ENCODE results near the gene AMIGO3.

The AMIGO3 gene

DNA sequence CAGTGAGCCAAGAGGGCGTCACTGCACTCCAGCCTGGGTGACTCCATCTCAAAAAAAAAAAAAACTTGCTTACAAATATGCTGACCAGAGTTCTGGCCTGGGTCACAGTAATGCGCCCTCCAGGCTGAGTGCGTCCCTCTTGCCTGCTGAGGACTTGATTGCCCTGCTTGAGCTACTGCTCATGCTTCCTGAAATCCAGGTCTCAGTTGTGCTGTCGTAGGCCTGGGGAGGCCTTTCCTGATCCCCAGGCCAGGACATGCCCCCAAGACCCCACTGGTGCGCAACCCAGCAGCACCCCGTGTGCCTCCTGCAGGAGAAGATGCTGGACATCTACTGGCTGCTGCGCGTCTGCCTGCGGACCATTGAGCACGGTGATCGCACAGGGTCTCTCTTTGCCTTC is 7.3 kb downstream of the AMIGO3 start:
- TF ChIP-seq, protein P1, sequence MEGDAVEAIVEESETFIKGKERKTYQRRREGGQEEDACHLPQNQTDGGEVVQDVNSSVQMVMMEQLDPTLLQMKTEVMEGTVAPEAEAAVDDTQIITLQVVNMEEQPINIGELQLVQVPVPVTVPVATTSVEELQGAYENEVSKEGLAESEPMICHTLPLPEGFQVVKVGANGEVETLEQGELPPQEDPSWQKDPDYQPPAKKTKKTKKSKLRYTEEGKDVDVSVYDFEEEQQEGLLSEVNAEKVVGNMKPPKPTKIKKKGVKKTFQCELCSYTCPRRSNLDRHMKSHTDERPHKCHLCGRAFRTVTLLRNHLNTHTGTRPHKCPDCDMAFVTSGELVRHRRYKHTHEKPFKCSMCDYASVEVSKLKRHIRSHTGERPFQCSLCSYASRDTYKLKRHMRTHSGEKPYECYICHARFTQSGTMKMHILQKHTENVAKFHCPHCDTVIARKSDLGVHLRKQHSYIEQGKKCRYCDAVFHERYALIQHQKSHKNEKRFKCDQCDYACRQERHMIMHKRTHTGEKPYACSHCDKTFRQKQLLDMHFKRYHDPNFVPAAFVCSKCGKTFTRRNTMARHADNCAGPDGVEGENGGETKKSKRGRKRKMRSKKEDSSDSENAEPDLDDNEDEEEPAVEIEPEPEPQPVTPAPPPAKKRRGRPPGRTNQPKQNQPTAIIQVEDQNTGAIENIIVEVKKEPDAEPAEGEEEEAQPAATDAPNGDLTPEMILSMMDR (IDR thresholded peaks at IDR 0.05): no peak
- no peak overlapping the region for H3K27ac ChIP-seq
- no peak overlapping the region for H3K4me3 ChIP-seq
- no peak for DNase-seq (ENCODE audit: low spot score)

DNA sequence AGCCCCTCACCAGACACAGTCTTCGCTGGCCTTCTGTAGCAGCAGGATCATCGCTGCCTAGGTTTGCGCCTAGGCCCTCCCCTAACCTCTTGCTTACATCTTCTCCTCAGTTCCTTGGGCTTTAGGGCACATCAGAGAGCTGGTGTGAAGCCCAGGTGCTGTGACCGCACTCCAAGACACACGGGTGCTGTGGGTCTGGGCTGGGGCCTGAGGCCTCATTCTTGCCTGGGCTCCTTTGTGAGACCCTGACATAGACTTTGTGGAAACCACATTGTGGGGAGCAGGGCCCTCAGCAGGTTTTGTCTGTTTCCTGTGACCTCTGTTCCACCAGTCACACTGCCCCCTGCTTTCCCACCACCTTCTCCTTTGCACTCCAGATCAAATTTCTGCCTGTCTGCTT is 8.0 kb downstream of the AMIGO3 start:
- TF ChIP-seq, protein P1 (IDR thresholded peaks at IDR 0.05): no peak
- no peak for DNase-seq (ENCODE audit: low spot score)
- H3K27ac ChIP-seq: no peak overlapping the region
- no peak overlapping the region for H3K4me3 ChIP-seq

DNA sequence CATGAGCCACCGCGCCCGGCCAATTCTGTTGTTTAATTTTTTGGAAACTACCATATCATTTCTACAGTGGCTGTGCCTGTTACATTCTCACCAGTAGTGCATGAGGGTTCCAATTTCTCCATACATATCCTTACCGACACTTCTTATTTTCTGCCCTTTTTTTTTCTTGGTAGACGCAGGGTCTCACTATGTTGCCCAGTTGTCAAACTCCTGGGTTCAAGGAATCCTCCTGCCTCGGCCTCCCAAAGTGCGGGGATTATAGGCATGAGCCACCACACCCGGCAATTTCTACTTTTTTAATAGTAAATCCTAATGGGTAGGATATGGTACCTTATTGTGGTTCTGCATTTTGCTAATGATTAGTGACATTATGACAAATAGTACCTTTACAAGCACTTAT is 9.6 kb downstream of the AMIGO3 start:
- Histone ChIP-seq H3K27ac (no peak overlapping the region), H3K4me3 (no peak overlapping the region)

DNA sequence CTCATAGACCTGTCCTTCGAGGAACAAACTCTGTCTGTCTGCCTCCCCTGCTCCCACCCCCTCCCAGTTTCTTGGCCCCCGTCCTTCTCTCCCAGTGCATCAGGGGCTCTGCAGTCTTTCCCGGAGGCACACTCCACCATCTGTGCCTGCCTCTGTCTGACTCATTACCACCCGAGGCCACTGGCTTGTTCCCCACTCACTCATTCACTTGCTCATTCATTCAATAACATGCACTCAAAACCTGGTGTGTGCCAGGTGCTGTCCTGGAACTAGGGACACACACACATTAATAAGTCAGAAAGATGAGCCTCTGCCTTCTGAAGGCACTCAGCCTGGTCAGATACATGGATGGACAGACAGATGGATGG is 12.4 kb downstream of the AMIGO3 start:
- H3K27ac ChIP-seq: no peak overlapping the region
- no peak for DNase-seq (ENCODE audit: low spot score)
- TF ChIP-seq, protein P1 (IDR thresholded peaks at IDR 0.05): no peak
- no peak overlapping the region for H3K4me3 ChIP-seq

More for the DNA sequence above, 9.6 kb downstream of the AMIGO3 start:
- TF ChIP-seq, protein P1 (IDR thresholded peaks at IDR 0.05): no peak
- no peak for DNase-seq (ENCODE audit: low spot score)

DNA sequence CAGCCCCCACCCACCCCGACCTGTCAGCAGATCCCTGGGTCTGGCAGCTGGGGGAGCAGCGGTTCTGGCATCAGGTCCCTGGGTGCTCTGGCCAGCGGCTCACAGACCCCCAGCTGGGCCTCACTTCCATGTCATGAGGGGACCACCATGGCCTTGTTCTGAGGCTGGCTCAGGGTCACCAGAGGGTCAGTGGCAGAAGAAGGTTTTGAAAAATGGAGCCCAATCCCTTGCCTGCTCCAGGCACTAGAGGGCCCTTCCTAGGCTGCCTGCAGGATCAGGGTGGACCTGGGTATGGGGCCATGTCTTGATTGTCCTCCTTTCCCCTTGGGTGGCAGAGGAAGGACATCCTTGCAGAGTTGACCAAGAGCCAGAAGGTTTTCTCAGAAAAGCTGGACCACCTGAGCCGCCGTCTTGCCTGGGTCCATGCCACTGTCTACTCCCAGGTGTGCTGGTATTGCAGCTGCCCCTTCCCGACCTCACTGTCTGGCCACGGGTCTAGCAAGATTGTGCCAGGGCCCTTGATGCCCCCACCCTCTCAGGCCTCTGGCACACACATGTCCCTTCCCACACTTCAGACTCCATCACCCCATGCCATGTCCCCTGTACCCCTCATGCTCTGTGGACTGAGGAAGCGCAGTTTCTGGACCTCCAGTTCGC is 12.9 kb downstream of the AMIGO3 start:
- no peak overlapping the region for H3K27ac ChIP-seq
- DNase-seq (ENCODE audit: low spot score): no peak
- TF ChIP-seq, protein P1 (IDR thresholded peaks at IDR 0.05): no peak

DNA sequence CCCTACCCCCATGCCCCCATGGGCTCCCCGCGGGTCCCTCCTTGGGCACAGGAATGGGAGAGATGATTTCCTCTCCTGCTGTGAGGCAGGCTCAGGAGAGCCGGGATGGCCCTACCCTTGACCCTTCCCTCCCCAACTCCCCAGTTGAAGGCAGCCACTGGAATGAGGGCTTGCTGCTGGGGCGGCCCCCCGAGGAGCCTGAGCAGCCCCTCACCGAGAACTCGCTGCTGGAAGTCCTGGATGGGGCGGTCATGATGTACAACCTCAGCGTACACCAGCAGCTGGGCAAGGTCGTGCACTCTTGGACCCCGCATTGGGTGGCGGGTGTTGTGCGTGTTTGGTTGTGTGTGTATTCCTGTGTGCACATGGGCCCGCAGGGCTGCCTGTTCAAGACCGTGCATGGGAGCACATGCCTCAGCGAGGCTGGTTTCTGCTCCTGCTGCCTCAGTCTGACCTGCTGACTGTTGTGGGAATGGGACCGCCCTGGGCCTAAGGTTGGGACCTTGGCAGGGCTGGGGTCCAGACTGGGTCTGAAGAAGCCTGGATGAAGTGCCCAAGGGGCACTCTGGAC is 14.0 kb downstream of the AMIGO3 start:
- TF ChIP-seq, protein P1 (IDR thresholded peaks at IDR 0.05): no peak
- H3K27ac ChIP-seq: no peak overlapping the region
- no peak for DNase-seq (ENCODE audit: low spot score)
- no peak overlapping the region for H3K4me3 ChIP-seq

More for the DNA sequence above, 12.9 kb downstream of the AMIGO3 start:
- H3K4me3 ChIP-seq: no peak overlapping the region

- DNase-seq (ENCODE audit: low spot score): no peak
- Histone ChIP-seq H3K27ac (no peak overlapping the region), H3K4me3 (no peak overlapping the region)
- TF ChIP-seq, protein P1 (IDR thresholded peaks at IDR 0.05): no peak
These were observed 14.9 kb downstream of the AMIGO3 start for GRCh38 chr3:49704629-49705028.
